ENCODE data around the gene HOXA10.

The HOXA10 gene

GRCh38 chr7:27133409-27134231, 40.5 kb downstream of the HOXA10 start:
- DNase-seq: no peak
- H3K27me3 ChIP-seq (ENCODE audit: insufficient read depth, low read length, poor library complexity): peaks cover 5% of the 10 kb centered on the region

GRCh38 chr7:27132978-27133377, 41.1 kb downstream of the HOXA10 start:
- H3K4me1 ChIP-seq (ENCODE audit: insufficient read depth, low read length): no peaks in the 10 kb centered on the region
- H4K20me1 ChIP-seq (ENCODE audit: insufficient read depth, low read length): no peaks in the 10 kb centered on the region
- H3K27me3 ChIP-seq (ENCODE audit: insufficient read depth, low read length, poor library complexity): peaks cover 5% of the 10 kb centered on the region
- no peak overlapping the region for H3K9ac ChIP-seq (ENCODE audit: low read depth, low read length)
- TF ChIP-seq CTCF (IDR thresholded peaks at IDR 0.05; ENCODE audit: borderline replicate concordance, extremely low read depth, low read length, poor library complexity, severe bottlenecking): no peak
- TF ChIP-seq EZH2 (IDR thresholded peaks at IDR 0.05; ENCODE audit: borderline replicate concordance, low read depth, low read length, severe bottlenecking): no peak
- no peak overlapping the region for H3K27ac ChIP-seq (ENCODE audit: low read length)
- ATAC-seq (ENCODE audit: insufficient read depth, low read depth): no peak
- no peaks in the 10 kb centered on the region for H3K79me2 ChIP-seq (ENCODE audit: insufficient read depth, low read length)
- H3K4me2 ChIP-seq (ENCODE audit: insufficient read depth, low read length): no peak overlapping the region
- H3K9me3 ChIP-seq (ENCODE audit: insufficient read depth, low read length, severe bottlenecking): no peaks in the 10 kb centered on the region
- H3K36me3 ChIP-seq (ENCODE audit: insufficient read depth, low read length): no peaks in the 10 kb centered on the region
- DNase-seq: no peak
- no peak overlapping the region for H2AFZ ChIP-seq (ENCODE audit: low read depth, low read length)
- H3K4me3 ChIP-seq (ENCODE audit: low read depth in 1 of 2, low read length in 2 of 2): no peak overlapping the region

More at GRCh38 chr7:27133409-27134231, 40.5 kb downstream of the HOXA10 start:
- Histone ChIP-seq H3K79me2 (ENCODE audit: insufficient read depth, low read length) (no peaks in the 10 kb centered on the region), H4K20me1 (ENCODE audit: insufficient read depth, low read length) (no peaks in the 10 kb centered on the region), H2AFZ (ENCODE audit: low read depth, low read length) (no peak overlapping the region), H3K9ac (ENCODE audit: low read depth, low read length) (no peak overlapping the region), H3K4me1 (ENCODE audit: insufficient read depth, low read length) (no peaks in the 10 kb centered on the region), H3K9me3 (ENCODE audit: insufficient read depth, low read length, severe bottlenecking) (no peaks in the 10 kb centered on the region), H3K4me3 (ENCODE audit: low read depth in 1 of 2, low read length in 2 of 2) (no peak overlapping the region), H3K4me2 (ENCODE audit: insufficient read depth, low read length) (no peak overlapping the region), H3K36me3 (ENCODE audit: insufficient read depth, low read length) (no peaks in the 10 kb centered on the region), H3K27ac (ENCODE audit: low read length) (no peak overlapping the region)
- ATAC-seq (ENCODE audit: insufficient read depth, low read depth): no peak
- no peak for TF ChIP-seq EZH2 (IDR thresholded peaks at IDR 0.05; ENCODE audit: borderline replicate concordance, low read depth, low read length, severe bottlenecking)
- no peak for TF ChIP-seq CTCF (IDR thresholded peaks at IDR 0.05; ENCODE audit: borderline replicate concordance, extremely low read depth, low read length, poor library complexity, severe bottlenecking)

- ATAC-seq (ENCODE audit: insufficient read depth, low read depth) (no peak), DNase-seq (no peak)
- Histone ChIP-seq H3K27ac (ENCODE audit: low read length) (no peak overlapping the region), H3K36me3 (ENCODE audit: insufficient read depth, low read length) (no peaks in the 10 kb centered on the region), H2AFZ (ENCODE audit: low read depth, low read length) (no peak overlapping the region), H4K20me1 (ENCODE audit: insufficient read depth, low read length) (no peaks in the 10 kb centered on the region), H3K4me3 (ENCODE audit: low read depth in 1 of 2, low read length in 2 of 2) (no peak overlapping the region), H3K27me3 (ENCODE audit: insufficient read depth, low read length, poor library complexity) (peaks cover 5% of the 10 kb centered on the region), H3K9me3 (ENCODE audit: insufficient read depth, low read length, severe bottlenecking) (no peaks in the 10 kb centered on the region), H3K79me2 (ENCODE audit: insufficient read depth, low read length) (no peaks in the 10 kb centered on the region), H3K4me1 (ENCODE audit: insufficient read depth, low read length) (no peaks in the 10 kb centered on the region), H3K4me2 (ENCODE audit: insufficient read depth, low read length) (no peak overlapping the region), H3K9ac (ENCODE audit: low read depth, low read length) (no peak overlapping the region)
- no peak for TF ChIP-seq EZH2 (IDR thresholded peaks at IDR 0.05; ENCODE audit: borderline replicate concordance, low read depth, low read length, severe bottlenecking)
- no peak for TF ChIP-seq CTCF (IDR thresholded peaks at IDR 0.05; ENCODE audit: borderline replicate concordance, extremely low read depth, low read length, poor library complexity, severe bottlenecking)
These were observed 41.9 kb downstream of the HOXA10 start for GRCh38 chr7:27132214-27132613.
